KOPT-K1 (cell line): ENCODE measurements around the gene DCTD.
A peak's percentile ranks its signal among the peaks of the same experiment; 100 is the strongest.

Source experiments
- H3K27ac ChIP-seq: fragments of 200-600 bp; sonication (generic); 2 replicates; pipeline ENCODE4 v1.5.1; 2016; ENCODE audit warnings: antibody characterized with exemption, mild to moderate bottlenecking, low read depth, low read length; ENCODE audit not compliant: poor library complexity, severe bottlenecking
- H3K36me3 ChIP-seq: fragments of 200-600 bp; sonication (generic); 2 replicates; pipeline ENCODE4 v1.5.1; 2017; ENCODE audit warnings: antibody characterized with exemption, mild to moderate bottlenecking, low read length, moderate library complexity; ENCODE audit not compliant: insufficient read depth
- H3K9me3 ChIP-seq: fragments of 200-600 bp; sonication (generic); 2 replicates; pipeline ENCODE4 v1.5.1; 2017; ENCODE audit warnings: antibody characterized with exemption, low read length, mild to moderate bottlenecking; ENCODE audit not compliant: insufficient read depth, poor library complexity, severe bottlenecking

The DCTD gene

GRCh38 chr4:182925855-182926254, 8.7 kb upstream of the DCTD start:
- no peaks in the 10 kb centered on the region for H3K9me3 ChIP-seq
- H3K27ac ChIP-seq, result no peak overlapping the region
- H3K36me3 ChIP-seq, result no peaks in the 10 kb centered on the region

GRCh38 chr4:182925298-182925757, 8.1 kb upstream of the DCTD start:
- Histone ChIP-seq H3K27ac (no peak overlapping the region), H3K36me3 (no peaks in the 10 kb centered on the region), H3K9me3 (no peaks in the 10 kb centered on the region)

- Histone ChIP-seq H3K27ac (no peak overlapping the region), H3K9me3 (no peaks in the 10 kb centered on the region), H3K36me3 (no peaks in the 10 kb centered on the region)
These were observed 7.3 kb upstream of the DCTD start for GRCh38 chr4:182924497-182924896.

GRCh38 chr4:182923796-182924340, 6.7 kb upstream of the DCTD start:
- Histone ChIP-seq H3K36me3 (no peaks in the 10 kb centered on the region), H3K27ac (no peak overlapping the region), H3K9me3 (no peaks in the 10 kb centered on the region)

- no peak overlapping the region for H3K27ac ChIP-seq
- no peaks in the 10 kb centered on the region for H3K36me3 ChIP-seq
- H3K9me3 ChIP-seq, result no peaks in the 10 kb centered on the region
These were observed 6.2 kb upstream of the DCTD start for GRCh38 chr4:182923366-182923765.

- H3K27ac ChIP-seq, result no peak overlapping the region
- no peaks in the 10 kb centered on the region for H3K36me3 ChIP-seq
- H3K9me3 ChIP-seq, result no peaks in the 10 kb centered on the region
These were observed 5.5 kb upstream of the DCTD start for GRCh38 chr4:182922501-182923284.

GRCh38 chr4:182921608-182922007, 4.4 kb upstream of the DCTD start:
- Histone ChIP-seq H3K27ac (no peak overlapping the region), H3K36me3 (no peaks in the 10 kb centered on the region), H3K9me3 (no peaks in the 10 kb centered on the region)

- H3K27ac ChIP-seq, result no peak overlapping the region
- no peaks in the 10 kb centered on the region for H3K36me3 ChIP-seq
- H3K9me3 ChIP-seq, result no peaks in the 10 kb centered on the region
These were observed 3.5 kb upstream of the DCTD start for GRCh38 chr4:182920676-182921075.

GRCh38 chr4:182918791-182919302, 1.7 kb upstream of the DCTD start:
- Histone ChIP-seq H3K36me3 (peaks cover 16% of the 10 kb centered on the region), H3K9me3 (no peaks in the 10 kb centered on the region)

GRCh38 chr4:182918044-182918607, 940 bp upstream of the DCTD start:
- Histone ChIP-seq H3K27ac (peak overlapping the region; percentile 85), H3K9me3 (no peaks in the 10 kb centered on the region), H3K36me3 (peaks cover 22% of the 10 kb centered on the region)

More at GRCh38 chr4:182918791-182919302, 1.7 kb upstream of the DCTD start:
- H3K27ac ChIP-seq, result no peak overlapping the region

GRCh38 chr4:182916483-182917181, 554 bp downstream of the DCTD start:
- Histone ChIP-seq H3K27ac (peak overlapping the region; percentile 85), H3K9me3 (no peaks in the 10 kb centered on the region), H3K36me3 (peaks cover 37% of the 10 kb centered on the region)

GRCh38 chr4:182914357-182914756, 2.8 kb downstream of the DCTD start:
- no peaks in the 10 kb centered on the region for H3K9me3 ChIP-seq
- H3K27ac ChIP-seq, result no peak overlapping the region
- peaks cover 60% of the 10 kb centered on the region for H3K36me3 ChIP-seq

GRCh38 chr4:182913621-182914020, 3.6 kb downstream of the DCTD start:
- peaks cover 65% of the 10 kb centered on the region for H3K36me3 ChIP-seq

GRCh38 chr4:182913036-182913435, 4.2 kb downstream of the DCTD start:
- Histone ChIP-seq H3K36me3 (peaks cover 71% of the 10 kb centered on the region), H3K27ac (no peak overlapping the region), H3K9me3 (no peaks in the 10 kb centered on the region)

More at GRCh38 chr4:182913621-182914020, 3.6 kb downstream of the DCTD start:
- Histone ChIP-seq H3K27ac (no peak overlapping the region), H3K9me3 (no peaks in the 10 kb centered on the region)

GRCh38 chr4:182908124-182908523, 9.1 kb downstream of the DCTD start:
- peaks cover 90% of the 10 kb centered on the region for H3K36me3 ChIP-seq

More at GRCh38 chr4:182908124-182908523, 9.1 kb downstream of the DCTD start:
- no peak overlapping the region for H3K27ac ChIP-seq
- H3K9me3 ChIP-seq, result no peaks in the 10 kb centered on the region
